Stimulated activated CD8-positive, alpha-beta memory T cell treated with anti-CD3 and anti-CD28 coated beads, Interleukin-7, amount 100 ng/mL, for 24 hours (primary cell): ENCODE data around the gene ZNF618.
"Not testable (repeated sequence)": the region's sequence is repeated elsewhere in the genome, so short reads cannot be mapped to it uniquely, and the experiment has no call there.

Experiments
- DNase-seq: peaks from one replicate; pipeline ENCODE4 v3.0.0-alpha.2; 2020; ENCODE audit warnings: low read depth

ZNF618 gene

GRCh38 chr9:113989714-113990569 is 113.8 kb downstream of the ZNF618 start:
- DNase-seq = no peak

DNA sequence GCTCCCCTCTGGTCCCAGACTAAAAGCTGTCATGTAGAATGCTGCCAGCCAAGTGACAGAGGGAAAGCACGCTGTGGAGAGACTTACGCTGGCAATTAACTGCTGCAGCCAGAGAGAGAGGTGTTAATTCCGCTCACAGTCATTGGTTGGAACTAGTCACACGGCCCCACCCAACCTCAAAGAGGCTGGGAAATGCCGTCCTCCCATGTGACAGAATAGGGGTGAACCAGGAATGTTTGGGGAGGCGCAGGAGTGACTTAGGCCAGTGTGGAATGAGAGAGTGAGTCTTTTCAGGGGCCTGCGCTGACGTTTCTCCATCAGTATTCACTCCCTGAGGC is 114.4 kb downstream of the ZNF618 start:
- DNase-seq = no peak

DNA sequence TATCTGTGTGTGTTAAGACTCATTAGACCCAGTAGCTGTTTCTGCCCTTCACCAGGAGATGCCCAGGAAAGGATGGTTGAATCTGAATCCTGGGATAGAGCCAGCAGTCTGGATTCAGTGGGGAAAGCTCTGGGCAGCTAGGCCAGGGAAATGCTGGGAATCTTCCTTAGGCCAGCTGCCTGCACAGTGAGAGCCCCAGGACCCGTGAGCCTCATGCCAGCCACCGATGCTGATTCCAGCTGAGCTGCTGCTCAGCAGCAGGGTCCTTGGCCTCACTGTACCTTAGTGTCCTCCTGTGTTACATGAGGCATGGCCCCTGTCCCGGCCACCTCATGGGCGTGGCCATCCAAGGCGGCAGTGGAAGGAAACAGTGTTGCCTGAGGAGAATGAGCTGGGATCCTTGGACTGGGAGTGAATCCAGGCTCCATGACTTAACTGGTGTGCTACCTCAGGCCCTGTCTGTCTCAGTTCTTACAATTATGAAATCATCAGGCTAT is 114.9 kb downstream of the ZNF618 start:
- no peak for DNase-seq

- no peak for DNase-seq
Measured at GRCh38 chr9:113991714-113992113, 115.6 kb downstream of the ZNF618 start.

DNA sequence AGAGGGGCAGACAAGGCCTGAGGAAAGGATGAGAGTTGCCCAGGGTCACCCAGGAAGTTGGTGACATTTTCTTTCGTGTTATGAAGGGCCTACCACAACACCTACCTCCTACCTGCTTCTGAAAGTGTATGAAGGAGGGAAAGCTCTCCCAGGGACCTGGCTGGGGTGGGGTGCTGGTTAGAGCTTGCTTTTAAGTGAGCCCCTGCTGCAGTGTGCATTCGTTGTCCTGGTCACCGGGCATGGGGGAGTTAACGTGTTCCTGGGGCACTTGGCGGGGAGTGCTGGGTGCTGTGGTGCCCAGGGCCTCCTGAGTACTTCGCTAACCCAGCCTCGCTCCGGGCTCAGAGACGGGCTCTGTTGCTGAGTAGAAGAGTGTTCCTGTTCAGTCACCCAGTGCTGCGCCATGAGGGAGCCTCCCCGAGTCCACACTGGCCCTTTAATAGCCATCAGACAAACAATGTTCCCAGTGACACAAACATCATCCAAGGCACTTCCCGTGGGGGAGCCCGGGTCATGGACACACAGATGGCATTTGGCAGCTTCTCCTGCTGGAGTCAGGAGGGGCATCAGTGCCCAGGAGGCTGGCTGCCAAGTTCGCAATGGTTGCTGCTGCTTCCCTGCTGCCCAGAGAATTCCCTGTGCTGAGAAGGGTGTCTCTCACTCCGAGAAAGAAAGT is 116.3 kb downstream of the ZNF618 start:
- no peak for DNase-seq

- no peak for DNase-seq
Measured at GRCh38 chr9:113992994-113993393, 116.9 kb downstream of the ZNF618 start.

- no peak for DNase-seq
Measured at GRCh38 chr9:113993838-113994540, 117.9 kb downstream of the ZNF618 start.

DNA sequence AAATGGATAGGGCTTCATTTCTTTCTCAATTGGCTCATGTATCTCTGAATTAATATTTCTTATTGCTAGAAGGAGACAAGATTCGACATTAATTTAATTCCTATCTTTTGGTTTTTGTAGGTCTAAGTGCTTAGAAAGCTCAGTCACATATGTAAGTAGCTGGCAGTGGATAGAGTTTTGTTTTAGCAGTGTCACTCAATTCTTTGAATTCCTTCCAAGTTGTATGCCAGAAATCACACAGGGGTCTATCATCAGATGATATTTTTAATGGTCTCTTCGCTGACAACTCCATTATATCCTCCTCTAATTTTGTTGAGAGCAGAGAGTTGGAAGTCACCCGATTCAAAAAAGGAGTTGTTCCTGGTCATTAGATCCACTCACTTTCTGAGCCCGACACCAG is 119.3 kb downstream of the ZNF618 start:
- no peak for DNase-seq

DNA sequence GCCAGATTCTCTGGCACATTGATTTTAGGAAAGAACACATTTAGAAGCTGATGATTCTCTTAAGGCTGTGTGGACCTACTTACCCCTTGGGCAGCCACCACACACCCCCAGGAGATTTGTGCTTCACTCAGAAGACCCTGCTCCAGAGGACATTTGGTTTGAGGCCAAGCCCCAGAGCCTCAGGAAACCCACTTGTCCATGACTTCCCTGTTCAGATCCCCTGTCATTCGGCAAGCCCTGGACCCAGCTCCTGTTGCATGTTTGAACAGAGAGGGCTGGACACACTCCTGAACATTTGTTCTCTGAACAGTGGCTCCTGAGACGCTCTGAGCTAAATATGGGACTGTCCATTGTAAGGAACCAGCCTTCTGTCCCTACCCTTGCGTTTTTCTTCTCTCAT is 119.9 kb downstream of the ZNF618 start:
- no peak for DNase-seq

- DNase-seq = no peak
Measured at GRCh38 chr9:113996531-113997001, 120.5 kb downstream of the ZNF618 start.

DNA sequence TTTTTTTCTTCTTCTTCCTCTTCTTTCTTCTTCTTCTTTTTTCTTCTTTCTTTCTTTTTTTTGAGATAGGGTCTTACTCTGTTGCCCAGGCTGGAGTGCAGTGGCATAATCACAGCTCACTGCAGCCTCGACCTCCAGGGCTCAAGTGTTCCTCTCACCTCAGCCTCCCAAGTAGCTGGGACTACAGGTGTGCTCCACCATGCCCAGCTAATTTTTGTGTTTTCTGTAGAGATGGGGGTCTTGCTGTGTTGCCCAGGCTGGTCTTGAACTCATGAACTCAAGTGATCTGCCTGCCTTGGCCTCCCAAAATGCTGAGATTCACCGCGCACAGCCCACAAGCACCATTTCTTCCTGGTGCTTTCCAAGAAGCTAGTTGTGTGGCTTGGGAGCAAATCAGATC is 121.0 kb downstream of the ZNF618 start:
- not testable (repeated sequence) for DNase-seq

- no peak for DNase-seq
Measured at GRCh38 chr9:113997610-113998009, 121.5 kb downstream of the ZNF618 start.

DNA sequence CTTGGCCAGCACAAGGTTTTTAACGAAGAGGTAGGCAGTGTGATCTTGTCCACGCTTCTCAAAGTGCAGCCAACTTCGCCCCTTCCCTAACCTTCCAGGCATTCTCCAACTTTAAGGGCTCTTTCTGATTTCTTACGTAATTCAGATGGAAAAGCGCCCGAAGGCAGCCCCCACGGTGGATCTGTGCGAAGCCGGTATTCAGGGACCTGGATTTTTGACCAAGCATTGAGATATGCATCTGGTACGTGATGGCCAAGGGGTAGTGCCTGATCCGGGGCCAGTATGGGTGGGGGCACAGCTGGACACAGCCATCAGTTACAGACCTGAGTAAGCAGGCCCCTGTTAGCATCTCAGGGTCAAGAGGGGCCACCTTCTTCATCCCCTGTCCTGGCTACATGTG is 122.0 kb downstream of the ZNF618 start:
- no peak for DNase-seq

GRCh38 chr9:113998525-113999255 is 122.6 kb downstream of the ZNF618 start:
- no peak for DNase-seq

DNA sequence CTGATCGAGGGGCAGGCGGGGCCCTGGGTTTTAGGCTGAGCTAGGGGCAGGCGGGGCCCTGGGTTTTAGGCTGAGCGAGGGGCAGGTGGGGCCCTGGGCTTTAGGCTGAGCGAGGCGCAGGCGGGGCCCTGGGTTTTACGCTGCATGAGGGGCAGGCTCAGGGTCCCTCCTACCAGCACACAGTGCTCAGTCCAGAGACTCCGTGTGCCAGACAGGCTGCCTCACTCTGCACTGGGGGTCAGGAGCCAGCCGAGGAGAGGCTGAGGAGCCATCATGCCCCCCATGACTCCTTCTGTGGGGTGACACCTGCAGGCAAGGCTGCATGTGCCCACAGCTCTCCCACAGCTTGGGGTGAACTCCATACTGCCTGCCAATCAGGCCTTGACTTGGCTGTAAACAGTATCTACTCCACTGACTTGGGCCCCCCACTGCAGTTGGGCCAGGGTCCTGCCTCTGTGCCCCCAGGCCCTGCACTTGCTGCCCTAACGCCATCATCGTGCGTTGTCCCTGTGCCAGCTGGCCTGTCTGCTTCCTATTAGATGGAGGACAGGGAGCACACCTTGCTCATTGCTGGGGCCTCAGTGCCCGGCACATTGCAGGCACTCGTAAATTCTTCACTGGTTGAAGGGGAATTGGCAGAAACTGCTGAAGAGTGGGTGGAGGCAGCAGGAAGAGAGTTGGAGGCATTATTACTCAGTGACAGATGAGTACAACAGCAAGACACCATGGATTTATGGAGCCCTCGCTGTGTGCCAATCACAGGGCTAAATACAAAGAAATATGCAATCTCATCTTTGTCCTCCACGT is 123.3 kb downstream of the ZNF618 start:
- DNase-seq = no peak

GRCh38 chr9:114000063-114000454 is 124.0 kb downstream of the ZNF618 start:
- DNase-seq = no peak

DNA sequence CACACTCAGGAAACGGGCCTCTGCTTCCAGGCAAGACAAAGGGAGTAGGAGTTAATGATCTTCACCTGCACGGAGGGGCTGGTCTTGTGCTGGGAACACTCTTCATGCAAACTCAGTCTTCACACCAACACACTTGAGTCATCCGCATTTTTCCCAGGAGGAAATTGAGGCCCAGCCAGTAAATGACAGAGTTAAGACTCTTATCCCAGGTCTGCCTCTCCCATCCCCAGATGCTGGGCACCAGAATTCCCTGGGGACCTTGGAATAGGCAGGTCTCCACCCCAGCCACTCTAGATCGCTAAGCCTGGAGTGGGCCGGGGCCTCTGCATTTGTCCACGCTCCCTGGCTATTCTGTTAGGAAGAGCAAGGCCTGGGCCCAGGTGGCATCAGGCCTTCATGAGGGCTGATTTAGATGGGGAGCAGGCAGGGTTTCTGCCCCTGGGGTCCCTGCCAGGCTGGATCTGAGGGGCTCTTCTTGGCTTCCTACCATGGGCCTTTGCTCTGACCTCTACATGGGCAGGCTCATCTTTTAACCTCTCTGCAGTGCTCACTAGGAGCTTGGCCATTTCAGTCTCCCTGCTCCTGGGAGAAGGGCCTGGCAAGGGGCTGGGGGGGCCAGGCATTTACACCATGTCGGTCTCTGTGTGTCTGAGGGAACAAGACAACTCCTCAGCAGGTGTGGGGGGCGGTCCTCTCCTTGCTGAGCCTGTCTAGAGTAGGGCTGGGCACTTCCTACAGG is 124.7 kb downstream of the ZNF618 start:
- no peak for DNase-seq

GRCh38 chr9:114001410-114001685 is 125.2 kb downstream of the ZNF618 start:
- DNase-seq = no peak

GRCh38 chr9:114001794-114002261 is 125.7 kb downstream of the ZNF618 start:
- DNase-seq = no peak

GRCh38 chr9:114002271-114002985 is 126.3 kb downstream of the ZNF618 start:
- DNase-seq = no peak
